Panc1 (cell line): Measurements from ENCODE around the gene DEFB131A. TPM values are rescaled to one million over a fixed set of nuclear protein-coding genes. Genes with fewer than 3 reads are reported as not detected.
"Not testable (repeated sequence)": the region's sequence is repeated elsewhere in the genome, so short reads cannot be mapped to it uniquely, and the experiment has no call there.

ENCODE experiments used
- ATAC-seq: fragments of 200-7000 bp; cut with Tn5 transposase; 2 replicates; pipeline ENCODE4 v1.9.1; 2020; ENCODE audit warnings: mild to moderate bottlenecking, moderate library complexity
- BruUV-seq: library from RNA; stranded (reverse); fragments of 400-500 nt; replicated peaks from 2 replicates; lab custom pipeline; 2021; lab: Mats Ljungman, UMichigan
- CTCF ChIA-PET: fragments of 300-600 bp; sonication (Branson Sonifier 250); formaldehyde crosslinking; loops from one replicate; lab custom pipeline; 2022; ENCODE audit warnings: antibody characterized with exemption; lab: Charles Lee
- POLR2A ChIA-PET: fragments of 300-600 bp; sonication (Branson Sonifier 250); formaldehyde crosslinking; loops from one replicate; lab custom pipeline; 2022; ENCODE audit warnings: antibody characterized with exemption; lab: Charles Lee
- DNase-seq: peaks from one replicate; pipeline ENCODE4 v3.0.0-alpha.2; 2010; ENCODE audit warnings: low read depth, low spot score
- H3K27ac ChIP-seq: 2 replicates; pipeline ENCODE4 v1.5.1; 2011; ENCODE audit warnings: mild to moderate bottlenecking, low read length, inconsistent platforms
- H3K27me3 ChIP-seq: fragments of 200-500 bp; sonication (Bioruptor generic); 2 replicates; pipeline ENCODE4 v1.6.0; 2014; ENCODE audit warnings: low read length, inconsistent platforms; ENCODE audit not compliant: control insufficient read depth, insufficient read depth
- H3K36me3 ChIP-seq: fragments of 200-500 bp; sonication (Bioruptor generic); 2 replicates; pipeline ENCODE4 v1.5.1; 2014; ENCODE audit warnings: inconsistent platforms, mild to moderate bottlenecking, low read length, moderate library complexity; ENCODE audit not compliant: control insufficient read depth, insufficient read depth
- H3K4me1 ChIP-seq: 2 replicates; pipeline ENCODE4 v1.5.1; 2011; ENCODE audit warnings: inconsistent platforms, mild to moderate bottlenecking, low read length, moderate library complexity; ENCODE audit not compliant: control insufficient read depth, insufficient read depth
- H3K4me3 ChIP-seq, 2 experiments: 2 replicates each; pipeline ENCODE4 v1.5.1; 2011 to 2012; ENCODE audit warnings: low read depth in 2 of 2, low read length in 2 of 2, mild to moderate bottlenecking in 2 of 2, inconsistent platforms in 1 of 2, moderate library complexity in 1 of 2
- H3K9me3 ChIP-seq: fragments of 200-500 bp; sonication (Bioruptor generic); 2 replicates; pipeline ENCODE4 v1.5.1; 2014; ENCODE audit warnings: low read depth, mild to moderate bottlenecking, inconsistent platforms, low read length, moderate library complexity; ENCODE audit not compliant: control insufficient read depth, insufficient read depth
- in situ Hi-C: cut with HindIII; loops from 2 replicates; pipeline ENCODE4 v1.10.0; 2016; ENCODE audit warnings: low sequenced_read_pairs, low pct_unique_long_range_greater_than_20kb
- intact Hi-C: fragments of 100-400 bp; cut with micrococcal nuclease; formaldehyde crosslinking; loops from one replicate; pipeline ENCODE4 v1.10.0; 2022; ENCODE audit not compliant: unreplicated experiment
- total RNA-seq: library from RNA; stranded (reverse); gene quantifications from one replicate; pipeline ENCODE4 v1.2.1, GENCODE V29; 2021; ENCODE audit not compliant: unreplicated experiment

The DEFB131A gene
- total RNA-seq, 1 experiment from 2014 or later = not detected

GRCh38 chr4:9499974-9500487 is 55.8 kb downstream of the DEFB131A start:
- H3K9me3 ChIP-seq, CTCF ChIA-PET, in situ Hi-C loops, intact Hi-C loops, DNase-seq, ATAC-seq, BruUV-seq, H3K36me3 ChIP-seq, H3K4me3 ChIP-seq, H3K4me1 ChIP-seq, POLR2A ChIA-PET, H3K27me3 ChIP-seq, H3K27ac ChIP-seq: not testable (repeated sequence)

Other genes starting within 250 kb of the DEFB131A start
- gene USP17L10, start 233.8 kb upstream of the DEFB131A start, total RNA-seq = not detected
- not detected for gene USP17L11, start 229.0 kb upstream of the DEFB131A start, total RNA-seq
- gene USP17L12, start 224.3 kb upstream of the DEFB131A start, total RNA-seq = not detected
- not detected for gene USP17L13, start 219.5 kb upstream of the DEFB131A start, total RNA-seq
- not detected for gene USP17L15, start 210.0 kb upstream of the DEFB131A start, total RNA-seq
- gene USP17L17, start 200.5 kb upstream of the DEFB131A start, total RNA-seq = not detected
- gene USP17L18, start 195.8 kb upstream of the DEFB131A start, total RNA-seq = not detected
- gene USP17L19, start 191.0 kb upstream of the DEFB131A start, total RNA-seq = not detected
- gene USP17L20, start 186.3 kb upstream of the DEFB131A start, total RNA-seq = not detected
- gene USP17L21, start 181.5 kb upstream of the DEFB131A start, total RNA-seq = not detected
- not detected for gene USP17L22, start 176.8 kb upstream of the DEFB131A start, total RNA-seq
- gene USP17L24, start 119.2 kb upstream of the DEFB131A start, total RNA-seq = not detected
- not detected for gene USP17L25, start 114.5 kb upstream of the DEFB131A start, total RNA-seq
- gene USP17L26, start 109.8 kb upstream of the DEFB131A start, total RNA-seq = not detected
- gene USP17L5, start 105.0 kb upstream of the DEFB131A start, total RNA-seq = not detected
- gene USP17L27, start 100.3 kb upstream of the DEFB131A start, total RNA-seq = not detected
- gene USP17L28, start 95.5 kb upstream of the DEFB131A start, total RNA-seq = not detected
- gene USP17L29, start 90.8 kb upstream of the DEFB131A start, total RNA-seq = not detected
- not detected for gene USP17L30, start 81.3 kb upstream of the DEFB131A start, total RNA-seq